HS-27A (cell line): Measurements from ENCODE around the gene HOXA1.
"Not testable (repeated sequence)": the region's sequence is repeated elsewhere in the genome, so short reads cannot be mapped to it uniquely, and the experiment has no call there.

Experiments used
- DNase-seq: peaks from one replicate; pipeline ENCODE4 v3.0.0-alpha.2; 2012; ENCODE audit warnings: low read depth, missing footprints

Gene HOXA1

GRCh38 chr7:27046854-27047549 is 48.8 kb downstream of the HOXA1 start:
- peak; percentile 1 for DNase-seq

GRCh38 chr7:27045972-27046371 is 49.8 kb downstream of the HOXA1 start:
- DNase-seq = not testable (repeated sequence)

- DNase-seq = not testable (repeated sequence)
These were observed 50.7 kb downstream of the HOXA1 start for GRCh38 chr7:27045066-27045465.
